HG03103 (cell line): ENCODE results near the gene TFAP2E.

ENCODE experiments used
- ATAC-seq: cut with Tn5 transposase; IDR thresholded peaks from one replicate; pipeline ENCODE4 v1.9.1; 2021; ENCODE audit warnings: low read depth; ENCODE audit not compliant: unreplicated experiment

TFAP2E gene

DNA sequence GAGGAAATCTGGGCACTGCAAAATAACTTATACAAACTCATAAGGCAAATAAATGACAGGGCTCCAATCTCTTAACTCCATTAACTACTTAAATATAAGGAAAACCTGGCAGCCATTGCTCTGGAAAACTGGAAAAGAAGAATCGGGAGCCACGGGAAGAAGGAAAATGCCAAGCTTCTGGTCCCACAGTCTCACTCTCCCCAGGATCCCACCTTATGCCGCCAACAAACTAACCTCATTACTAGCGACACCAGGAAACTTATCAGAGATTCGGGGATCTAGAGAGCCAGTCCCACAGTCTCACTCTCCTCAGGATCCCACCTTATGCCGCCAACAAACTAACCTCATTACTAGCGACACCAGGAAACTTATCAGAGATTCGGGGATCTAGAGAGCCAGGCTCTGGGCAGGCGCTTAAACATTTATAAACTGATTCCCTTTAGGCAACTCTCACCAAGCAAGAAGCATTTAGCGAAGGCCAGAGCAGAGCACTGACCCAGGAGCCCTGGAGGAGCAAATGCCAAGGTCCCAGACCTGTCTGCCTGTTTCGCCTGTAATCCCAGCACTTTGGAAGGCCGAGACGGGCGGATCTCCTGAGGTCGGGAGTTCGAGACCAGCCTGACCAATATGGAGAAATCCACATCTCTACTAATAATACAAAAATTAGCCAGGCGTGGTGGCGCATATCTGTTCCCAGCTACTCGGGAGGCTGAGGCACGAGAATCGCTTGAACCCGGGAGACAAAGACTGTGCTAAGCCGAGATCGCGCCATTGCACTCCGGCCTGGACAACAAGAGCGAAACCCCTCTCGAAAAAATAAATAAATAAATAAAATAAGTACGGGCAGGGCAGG is 67.5 kb downstream of the TFAP2E start:
- ATAC-seq, result no peak

DNA sequence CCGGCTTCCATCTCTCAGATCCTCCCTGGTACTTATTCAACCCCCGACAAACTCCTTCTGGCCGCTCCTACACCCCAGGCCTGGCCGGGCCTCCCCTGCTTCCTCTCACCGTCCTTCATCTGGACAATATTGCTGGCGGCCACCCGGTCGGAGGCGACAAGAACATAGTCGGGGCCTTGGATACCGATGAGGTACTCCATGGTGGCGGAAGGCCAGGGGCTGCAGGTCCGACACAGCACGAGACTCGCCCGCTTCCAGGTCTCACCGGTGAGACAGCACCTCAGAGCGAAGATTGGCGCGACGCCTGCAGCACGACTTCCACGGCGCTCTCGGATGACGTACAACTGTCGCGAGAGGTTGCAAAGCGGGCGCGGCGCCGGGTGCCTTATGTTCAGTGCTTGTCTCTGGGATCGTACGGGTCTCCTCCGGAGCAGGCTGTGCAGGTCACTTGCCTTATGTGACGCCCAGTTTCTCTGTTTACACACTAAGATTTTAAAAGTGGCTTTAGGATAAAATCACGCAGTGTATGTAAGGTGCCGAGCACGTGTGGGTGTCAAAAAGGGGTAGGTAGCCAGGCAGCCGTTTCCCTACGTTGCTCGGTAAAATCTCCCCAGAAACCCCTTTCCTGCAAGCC is 68.2 kb downstream of the TFAP2E start, which contains the start of gene PSMB2:
Gene PSMB2, minus strand, starts transcription at position 294 of the 634 bp plus-strand sequence. Its CDS starts 94 bp downstream, at position 200.
- peak; percentile 77 for ATAC-seq

DNA sequence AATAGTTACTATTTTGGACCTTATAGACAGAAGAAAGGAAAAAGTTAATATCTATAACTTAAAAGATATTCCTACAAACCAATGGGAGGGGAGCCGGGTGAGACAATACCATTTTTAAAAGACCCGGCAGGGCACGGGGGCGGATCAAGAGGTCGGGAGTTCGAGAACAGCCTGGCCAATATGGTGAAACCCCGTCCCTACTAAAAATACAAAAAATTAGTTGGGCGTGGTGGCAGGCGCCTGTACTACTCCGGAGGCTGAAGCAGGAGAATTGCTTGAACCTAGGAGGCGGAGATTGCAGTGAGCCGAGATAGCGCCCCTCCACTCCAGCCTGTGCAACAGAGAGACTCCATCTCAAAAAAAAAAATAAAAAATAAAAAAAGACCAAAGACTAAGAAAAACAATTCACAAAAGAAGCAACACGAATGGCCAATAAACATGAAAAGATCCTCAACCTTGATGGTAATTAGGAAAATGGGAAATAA is 69.4 kb downstream of the TFAP2E start:
- no peak for ATAC-seq

DNA sequence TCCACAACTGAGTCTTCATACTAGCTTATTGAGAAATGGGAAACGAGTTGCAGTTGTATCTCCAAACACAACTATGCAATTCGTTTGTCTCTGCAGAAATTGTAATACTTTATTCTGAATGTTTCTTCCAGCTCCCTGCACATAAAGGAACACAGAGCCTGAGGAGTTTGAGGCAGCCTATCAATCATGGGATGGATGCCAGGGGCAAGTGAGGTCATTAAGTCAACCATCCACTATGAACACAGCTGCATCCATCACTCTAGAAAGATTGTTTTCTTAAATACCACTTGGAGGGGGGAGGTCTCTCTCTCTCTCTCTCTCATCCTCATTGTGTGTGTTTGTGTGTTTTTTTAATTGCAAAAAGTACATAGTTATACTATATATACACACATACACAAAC is 71.1 kb downstream of the TFAP2E start:
- no peak for ATAC-seq
